ENCODE data around the gene AVPR2. TPM values are rescaled to one million over a fixed set of nuclear protein-coding genes. Genes with fewer than 3 reads are reported as not detected.

Gene AVPR2
- total and polyA plus RNA-seq, 10 of the 15 experiments (the other 5 are each of a cell fraction or from before 2014, with no cell fraction given) = 0.12 to 0.37 TPM; not detected in 8

DNA sequence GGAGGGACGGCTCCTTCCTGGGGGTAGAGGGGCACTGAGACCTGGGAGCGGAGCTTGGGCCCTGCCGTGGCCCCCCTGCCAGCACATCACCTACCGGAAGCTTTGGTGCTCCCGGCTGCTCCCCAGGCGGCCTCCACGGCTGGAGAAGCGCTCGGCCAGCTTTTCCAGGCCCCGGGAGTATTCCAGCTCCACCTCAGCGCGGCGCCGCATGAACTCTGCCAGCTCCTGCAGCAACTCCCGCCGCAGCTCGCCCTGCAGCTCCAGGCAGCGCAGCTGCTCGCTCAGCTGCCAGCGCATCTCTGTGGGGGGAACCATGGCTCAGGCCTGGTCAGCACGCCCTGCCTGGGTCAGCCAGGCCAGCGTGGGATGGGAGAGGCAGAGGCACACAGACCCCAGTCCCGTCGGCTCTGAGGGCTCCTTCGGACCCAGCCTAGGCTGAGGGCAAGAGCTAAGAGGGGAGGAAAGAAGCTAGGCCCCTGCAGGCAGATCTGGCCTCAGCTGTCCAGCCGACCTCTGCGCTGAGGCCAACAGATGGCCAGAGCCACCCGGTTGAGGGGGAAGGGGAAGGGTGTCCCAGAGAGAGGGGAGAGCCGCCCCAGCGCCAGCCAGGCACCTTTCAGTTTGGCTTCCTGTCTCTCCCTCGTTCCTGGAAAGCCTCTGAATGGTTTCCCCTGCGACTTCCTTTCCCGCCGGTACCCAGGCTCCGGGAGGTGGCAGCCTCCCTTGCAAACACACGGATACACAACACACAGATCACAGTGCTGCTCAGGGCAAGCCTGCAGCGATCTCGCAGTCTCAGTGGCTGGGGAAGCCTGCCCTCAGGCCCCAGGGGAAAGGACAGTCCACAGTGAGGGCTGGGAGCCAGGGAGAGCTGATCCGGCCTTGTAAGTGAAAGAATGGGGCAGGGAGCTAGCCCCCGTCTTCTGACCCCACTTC lies 17.3 kb downstream of the AVPR2 start:
- peaks cover 9% of the 10 kb centered on the region; the same call in 1 of the 2 replicates for H3K4me1 ChIP-seq (ENCODE audit: control insufficient read depth, insufficient read depth, low read length)
- H3K79me2 ChIP-seq (ENCODE audit: control insufficient read depth, insufficient read depth, low read length) = peaks cover 33% of the 10 kb centered on the region
- H3K27ac ChIP-seq (ENCODE audit: control insufficient read depth, insufficient read depth) = no peak overlapping the region
- in situ Hi-C loops (cut with MboI) = loop anchor here (10.0 kb wide), 1 partner anchor 63 kb away; no protein-coding TSS in a partner anchor
- TF ChIP-seq, protein P1, sequence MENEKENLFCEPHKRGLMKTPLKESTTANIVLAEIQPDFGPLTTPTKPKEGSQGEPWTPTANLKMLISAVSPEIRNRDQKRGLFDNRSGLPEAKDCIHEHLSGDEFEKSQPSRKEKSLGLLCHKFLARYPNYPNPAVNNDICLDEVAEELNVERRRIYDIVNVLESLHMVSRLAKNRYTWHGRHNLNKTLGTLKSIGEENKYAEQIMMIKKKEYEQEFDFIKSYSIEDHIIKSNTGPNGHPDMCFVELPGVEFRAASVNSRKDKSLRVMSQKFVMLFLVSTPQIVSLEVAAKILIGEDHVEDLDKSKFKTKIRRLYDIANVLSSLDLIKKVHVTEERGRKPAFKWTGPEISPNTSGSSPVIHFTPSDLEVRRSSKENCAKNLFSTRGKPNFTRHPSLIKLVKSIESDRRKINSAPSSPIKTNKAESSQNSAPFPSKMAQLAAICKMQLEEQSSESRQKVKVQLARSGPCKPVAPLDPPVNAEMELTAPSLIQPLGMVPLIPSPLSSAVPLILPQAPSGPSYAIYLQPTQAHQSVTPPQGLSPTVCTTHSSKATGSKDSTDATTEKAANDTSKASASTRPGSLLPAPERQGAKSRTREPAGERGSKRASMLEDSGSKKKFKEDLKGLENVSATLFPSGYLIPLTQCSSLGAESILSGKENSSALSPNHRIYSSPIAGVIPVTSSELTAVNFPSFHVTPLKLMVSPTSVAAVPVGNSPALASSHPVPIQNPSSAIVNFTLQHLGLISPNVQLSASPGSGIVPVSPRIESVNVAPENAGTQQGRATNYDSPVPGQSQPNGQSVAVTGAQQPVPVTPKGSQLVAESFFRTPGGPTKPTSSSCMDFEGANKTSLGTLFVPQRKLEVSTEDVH (IDR thresholded peaks at IDR 0.05; ENCODE audit: low read depth, partially characterized antibody) = no peak
- TF ChIP-seq CREM (IDR thresholded peaks at IDR 0.05; ENCODE audit: low read depth) = no peak
- no peak for TF ChIP-seq ZNF207 (IDR thresholded peaks at IDR 0.05; ENCODE audit: borderline replicate concordance)
- no peak overlapping the region for H3K9ac ChIP-seq (ENCODE audit: control insufficient read depth, insufficient read depth, low read length)
- H4K20me1 ChIP-seq (ENCODE audit: control insufficient read depth, insufficient read depth) = no peaks in the 10 kb centered on the region
- no peaks in the 10 kb centered on the region for H3K9me3 ChIP-seq (replicated peaks; ENCODE audit: control insufficient read depth, insufficient read depth, low read length)
- no peak for FAIRE-seq
- CTCF ChIA-PET = interaction anchor here (1.2 to 8.7 kb wide), 7 partner anchors 11 to 46 kb away, joined by 3 to 172 read pairs (median 6); partner anchors contain the start of gene RENBP
- 73% methylated on average over 39 of the region's 40 CpGs for WGBS (ENCODE audit: insufficient coverage, insufficient replicate concordance, low lambda C conversion rate, missing lambda C conversion rate)
- POLR2A ChIA-PET = no interaction called here
- intact Hi-C loops (cut with micrococcal nuclease; ENCODE audit: unreplicated experiment) = no loop called here
- H3K36me3 ChIP-seq (ENCODE audit: control insufficient read depth in 2 of 2, insufficient read depth in 2 of 2, low read length in 1 of 2) = peaks cover 0 to 3% of the 10 kb centered on the region in 2 experiments; a peak in 1 of 4 replicates
- SMC1A ChIA-PET (ENCODE audit: uncharacterized antibody, unreplicated experiment) = no interaction called here
- DNase-seq (ENCODE audit: low read depth, low spot score) = no peak
- H3K4me2 ChIP-seq (ENCODE audit: control insufficient read depth, insufficient read depth) = peak overlapping the region; percentile 13; the same call in 1 of the 2 replicates
- no peak for ATAC-seq
- RAD21 ChIA-PET (ENCODE audit: unreplicated experiment) = interaction anchor here (1.3 to 1.6 kb wide), 2 partner anchors 43 to 46 kb away, joined by 3 to 5 read pairs; no protein-coding TSS in a partner anchor
- H3K4me3 ChIP-seq = no peak overlapping the region
- BruUV-seq (replicated peaks) = no TSS peak
- 0 out of 4 replicates have a peak, but pooled peaks cover 0 to 1% of the 10 kb centered on the region in 2 experiments for H3K27me3 ChIP-seq (replicated peaks in 1 of 2; ENCODE audit: control insufficient read depth in 2 of 2, insufficient read depth in 2 of 2, low read length in 1 of 2)
- H2AFZ ChIP-seq (ENCODE audit: control insufficient read depth, low read depth, low read length) = no peak overlapping the region
